ENCODE results near the gene PAX2.

PAX2 gene

GRCh38 chr10:100725071-100725471, 20.3 kb upstream of the PAX2 start:
- no peak for DNase-seq

GRCh38 chr10:100725869-100726426, 19.4 kb upstream of the PAX2 start:
- no peak for DNase-seq

GRCh38 chr10:100727808-100728207, 17.6 kb upstream of the PAX2 start:
- DNase-seq = no peak

- DNase-seq = no peak
These were observed 16.2 kb upstream of the PAX2 start for GRCh38 chr10:100728928-100729861.

- no peak for DNase-seq
These were observed 15.3 kb upstream of the PAX2 start for GRCh38 chr10:100729862-100730724.

- DNase-seq = no peak
These were observed 14.5 kb upstream of the PAX2 start for GRCh38 chr10:100730725-100731406.

- no peak for DNase-seq
These were observed 13.8 kb upstream of the PAX2 start for GRCh38 chr10:100731407-100732240.

GRCh38 chr10:100732241-100732596, 13.2 kb upstream of the PAX2 start:
- DNase-seq = no peak

GRCh38 chr10:100733329-100733728, 12.1 kb upstream of the PAX2 start:
- DNase-seq = no peak

GRCh38 chr10:100734295-100735086, 10.9 kb upstream of the PAX2 start:
- DNase-seq = no peak

- DNase-seq = no peak
These were observed 10.4 kb upstream of the PAX2 start for GRCh38 chr10:100735087-100735336.

GRCh38 chr10:100735337-100736143, 9.8 kb upstream of the PAX2 start:
- DNase-seq = no peak

GRCh38 chr10:100736144-100736808, 9.1 kb upstream of the PAX2 start:
- DNase-seq = no peak

GRCh38 chr10:100736809-100737354, 8.5 kb upstream of the PAX2 start:
- DNase-seq = no peak

- DNase-seq = no peak
These were observed 7.9 kb upstream of the PAX2 start for GRCh38 chr10:100737355-100738054.

- no peak for DNase-seq
These were observed 7.1 kb upstream of the PAX2 start for GRCh38 chr10:100738055-100738827.

- no peak for DNase-seq
These were observed 5.6 kb upstream of the PAX2 start for GRCh38 chr10:100739517-100740368.

All from SW 1271 (cell line).